ENCODE results near the gene MTUS2. TPM values are rescaled to one million over a fixed set of nuclear protein-coding genes. Genes with fewer than 3 reads are reported as not detected.

The MTUS2 gene
- total RNA-seq, 1 donor from 2014 or later, result not detected

DNA sequence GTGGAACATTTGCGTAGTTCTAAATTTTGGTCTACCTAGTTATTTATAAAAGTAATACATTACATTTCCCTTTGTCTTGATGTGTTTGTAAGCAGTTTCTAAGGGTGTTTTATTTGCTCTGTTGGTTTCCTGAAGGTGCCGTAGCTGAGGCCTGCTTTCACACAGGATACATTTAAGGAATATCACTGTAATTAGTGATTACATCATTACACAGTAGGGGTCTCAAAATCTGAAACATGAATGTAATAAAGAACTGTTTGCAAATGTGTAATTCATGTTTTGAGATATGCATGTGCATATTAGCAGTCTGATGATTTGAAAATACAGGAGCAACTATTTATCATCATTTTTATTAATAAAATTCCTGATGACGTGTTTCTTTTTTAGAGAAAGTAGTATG, 281.8 kb downstream of the MTUS2 start:
- TF ChIP-seq, protein P1, sequence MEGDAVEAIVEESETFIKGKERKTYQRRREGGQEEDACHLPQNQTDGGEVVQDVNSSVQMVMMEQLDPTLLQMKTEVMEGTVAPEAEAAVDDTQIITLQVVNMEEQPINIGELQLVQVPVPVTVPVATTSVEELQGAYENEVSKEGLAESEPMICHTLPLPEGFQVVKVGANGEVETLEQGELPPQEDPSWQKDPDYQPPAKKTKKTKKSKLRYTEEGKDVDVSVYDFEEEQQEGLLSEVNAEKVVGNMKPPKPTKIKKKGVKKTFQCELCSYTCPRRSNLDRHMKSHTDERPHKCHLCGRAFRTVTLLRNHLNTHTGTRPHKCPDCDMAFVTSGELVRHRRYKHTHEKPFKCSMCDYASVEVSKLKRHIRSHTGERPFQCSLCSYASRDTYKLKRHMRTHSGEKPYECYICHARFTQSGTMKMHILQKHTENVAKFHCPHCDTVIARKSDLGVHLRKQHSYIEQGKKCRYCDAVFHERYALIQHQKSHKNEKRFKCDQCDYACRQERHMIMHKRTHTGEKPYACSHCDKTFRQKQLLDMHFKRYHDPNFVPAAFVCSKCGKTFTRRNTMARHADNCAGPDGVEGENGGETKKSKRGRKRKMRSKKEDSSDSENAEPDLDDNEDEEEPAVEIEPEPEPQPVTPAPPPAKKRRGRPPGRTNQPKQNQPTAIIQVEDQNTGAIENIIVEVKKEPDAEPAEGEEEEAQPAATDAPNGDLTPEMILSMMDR (IDR thresholded peaks at IDR 0.05; ENCODE audit: insufficient read depth, low read length, severe bottlenecking), result no peak
- Histone ChIP-seq H3K27me3 (ENCODE audit: control insufficient read depth, insufficient read depth, low read length) (no peaks in the 10 kb centered on the region), H3K4me3 (ENCODE audit: low read depth, low read length) (no peak overlapping the region), H3K36me3 (ENCODE audit: control insufficient read depth, insufficient read depth, low read length) (no peaks in the 10 kb centered on the region)
- FAIRE-seq, result no peak
- no peak for DNase-seq (ENCODE audit: low read depth)

DNA sequence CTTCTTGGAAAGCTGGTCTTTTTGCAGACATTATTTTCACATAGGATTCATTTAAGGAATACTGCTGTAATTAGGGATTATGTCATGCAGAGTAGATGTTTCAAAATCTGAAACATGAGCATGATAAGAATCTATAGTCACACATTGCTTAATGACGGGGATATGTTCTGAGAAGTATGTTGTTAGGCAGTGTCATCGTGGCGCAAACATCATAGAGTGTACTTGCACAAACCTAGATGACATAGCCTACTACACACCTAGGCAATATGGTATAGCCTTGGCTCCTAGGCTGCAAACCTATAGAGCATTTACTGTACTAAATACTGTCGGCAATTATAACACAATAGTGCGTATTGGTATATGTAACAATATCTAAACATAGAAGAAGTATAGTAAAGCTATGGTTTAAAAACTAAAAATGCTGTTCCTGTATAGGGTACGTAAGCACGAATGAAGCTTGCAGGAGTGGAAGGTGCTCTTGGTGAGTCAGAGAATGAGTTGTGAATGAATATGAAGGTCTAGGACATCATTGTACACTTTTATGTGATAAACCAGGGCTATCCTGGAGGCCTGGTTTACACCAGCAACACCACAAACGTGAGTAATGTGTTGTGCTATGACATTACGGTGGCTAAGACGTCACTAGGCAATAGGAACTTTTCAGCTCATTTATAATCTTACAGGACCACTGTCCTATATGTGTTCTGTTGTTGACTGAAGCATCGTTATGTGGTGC, 283.1 kb downstream of the MTUS2 start:
- FAIRE-seq (no peak), DNase-seq (ENCODE audit: low read depth) (no peak)
- Histone ChIP-seq H3K36me3 (ENCODE audit: control insufficient read depth, insufficient read depth, low read length) (no peaks in the 10 kb centered on the region), H3K27me3 (ENCODE audit: control insufficient read depth, insufficient read depth, low read length) (no peaks in the 10 kb centered on the region), H3K4me3 (ENCODE audit: low read depth, low read length) (no peak overlapping the region)
- TF ChIP-seq, protein P1 (IDR thresholded peaks at IDR 0.05; ENCODE audit: insufficient read depth, low read length, severe bottlenecking), result no peak

DNA sequence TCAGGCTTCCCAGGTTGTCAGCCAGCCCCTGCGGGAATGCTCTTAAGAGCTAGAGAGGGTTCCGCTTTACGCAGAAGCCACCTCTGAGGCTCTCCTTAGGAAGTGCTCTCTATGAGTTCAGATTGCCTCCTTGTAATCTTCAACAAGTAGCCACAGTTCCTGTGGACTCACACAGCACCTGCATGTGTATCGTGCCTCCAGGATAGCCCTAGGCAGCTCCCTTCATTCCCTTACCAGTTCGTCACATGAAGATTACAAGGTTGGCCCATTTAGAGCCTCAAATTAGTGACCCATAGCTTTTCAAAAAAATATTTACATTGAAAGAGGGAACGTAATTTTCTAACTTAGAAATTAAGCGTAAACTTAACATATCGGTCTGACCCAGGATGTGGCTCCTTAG, 284.3 kb downstream of the MTUS2 start:
- no peaks in the 10 kb centered on the region for H3K27me3 ChIP-seq (ENCODE audit: control insufficient read depth, insufficient read depth, low read length)
- H3K4me3 ChIP-seq (ENCODE audit: low read depth, low read length), result no peak overlapping the region
- DNase-seq (ENCODE audit: low read depth) (no peak), FAIRE-seq (no peak)
- no peaks in the 10 kb centered on the region for H3K36me3 ChIP-seq (ENCODE audit: control insufficient read depth, insufficient read depth, low read length)
- TF ChIP-seq, protein P1 (IDR thresholded peaks at IDR 0.05; ENCODE audit: insufficient read depth, low read length, severe bottlenecking), result no peak

DNA sequence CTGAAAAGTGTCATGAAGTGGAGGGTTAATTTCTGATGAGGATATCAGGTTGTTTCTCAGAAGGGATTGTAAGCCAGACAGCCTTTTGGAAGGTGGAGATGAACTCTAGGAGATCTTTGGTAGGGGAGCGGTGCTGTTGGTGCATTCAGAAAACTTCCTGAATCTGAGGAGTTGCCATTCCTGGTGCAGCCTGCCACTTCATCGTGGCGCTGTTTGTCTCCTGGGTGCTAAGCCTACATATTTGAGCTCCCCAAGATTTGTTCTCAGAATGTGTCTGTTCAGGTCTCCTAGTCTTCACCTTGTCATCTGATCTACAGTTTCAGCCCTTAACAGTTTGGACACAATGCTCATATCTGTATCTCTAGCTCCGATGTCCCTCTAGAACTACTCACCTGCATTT, 285.6 kb downstream of the MTUS2 start:
- H3K4me3 ChIP-seq (ENCODE audit: low read depth, low read length), result no peak overlapping the region
- no peaks in the 10 kb centered on the region for H3K36me3 ChIP-seq (ENCODE audit: control insufficient read depth, insufficient read depth, low read length)
- FAIRE-seq (no peak), DNase-seq (ENCODE audit: low read depth) (no peak)
- no peaks in the 10 kb centered on the region for H3K27me3 ChIP-seq (ENCODE audit: control insufficient read depth, insufficient read depth, low read length)
- TF ChIP-seq, protein P1 (IDR thresholded peaks at IDR 0.05; ENCODE audit: insufficient read depth, low read length, severe bottlenecking), result no peak

DNA sequence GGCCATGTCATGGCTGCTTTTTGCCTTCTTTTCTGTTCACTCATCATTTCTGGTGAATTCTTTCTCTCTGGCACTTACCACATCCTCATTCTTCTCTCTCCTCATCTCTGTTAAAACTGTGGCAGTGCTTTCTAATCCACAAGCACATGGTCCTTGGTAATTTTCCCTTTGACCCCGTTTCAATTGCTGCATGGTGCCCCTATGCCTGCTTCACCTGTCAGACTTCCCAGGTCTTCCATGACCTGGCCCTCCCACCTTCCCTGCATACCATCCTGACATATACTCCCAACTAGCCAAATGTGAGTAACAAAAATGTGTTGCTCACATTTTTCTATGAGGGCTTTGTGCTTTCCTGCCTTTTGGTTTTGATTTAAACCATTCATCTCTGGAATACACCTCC, 286.5 kb downstream of the MTUS2 start:
- no peaks in the 10 kb centered on the region for H3K36me3 ChIP-seq (ENCODE audit: control insufficient read depth, insufficient read depth, low read length)
- TF ChIP-seq, protein P1 (IDR thresholded peaks at IDR 0.05; ENCODE audit: insufficient read depth, low read length, severe bottlenecking), result no peak
- H3K27me3 ChIP-seq (ENCODE audit: control insufficient read depth, insufficient read depth, low read length), result no peaks in the 10 kb centered on the region
- FAIRE-seq (no peak), DNase-seq (ENCODE audit: low read depth) (no peak)
- no peak overlapping the region for H3K4me3 ChIP-seq (ENCODE audit: low read depth, low read length)

All from bronchial epithelial cell (primary cell).